Measurements from ENCODE around the gene RABGAP1L.

DNA sequence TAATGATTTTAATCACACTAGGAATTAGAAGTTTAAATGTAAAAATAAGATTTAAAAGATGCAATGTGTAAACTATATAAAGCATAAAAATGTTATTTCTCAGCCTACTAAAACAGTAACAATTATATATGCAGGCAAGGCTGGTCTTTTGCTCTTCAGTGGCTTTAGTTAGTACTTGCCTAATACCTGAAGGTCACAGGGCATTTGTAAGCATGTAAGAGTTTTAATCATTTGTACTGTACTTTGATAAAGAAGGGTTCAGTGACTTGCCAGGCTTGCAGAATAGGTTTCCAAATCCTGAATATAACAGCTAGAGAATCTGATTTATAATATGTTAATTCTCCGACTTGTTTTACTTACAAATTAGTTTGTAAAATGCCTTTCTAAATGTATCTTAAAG is 545.0 kb downstream of the RABGAP1L start:
- TF ChIP-seq, protein P1, sequence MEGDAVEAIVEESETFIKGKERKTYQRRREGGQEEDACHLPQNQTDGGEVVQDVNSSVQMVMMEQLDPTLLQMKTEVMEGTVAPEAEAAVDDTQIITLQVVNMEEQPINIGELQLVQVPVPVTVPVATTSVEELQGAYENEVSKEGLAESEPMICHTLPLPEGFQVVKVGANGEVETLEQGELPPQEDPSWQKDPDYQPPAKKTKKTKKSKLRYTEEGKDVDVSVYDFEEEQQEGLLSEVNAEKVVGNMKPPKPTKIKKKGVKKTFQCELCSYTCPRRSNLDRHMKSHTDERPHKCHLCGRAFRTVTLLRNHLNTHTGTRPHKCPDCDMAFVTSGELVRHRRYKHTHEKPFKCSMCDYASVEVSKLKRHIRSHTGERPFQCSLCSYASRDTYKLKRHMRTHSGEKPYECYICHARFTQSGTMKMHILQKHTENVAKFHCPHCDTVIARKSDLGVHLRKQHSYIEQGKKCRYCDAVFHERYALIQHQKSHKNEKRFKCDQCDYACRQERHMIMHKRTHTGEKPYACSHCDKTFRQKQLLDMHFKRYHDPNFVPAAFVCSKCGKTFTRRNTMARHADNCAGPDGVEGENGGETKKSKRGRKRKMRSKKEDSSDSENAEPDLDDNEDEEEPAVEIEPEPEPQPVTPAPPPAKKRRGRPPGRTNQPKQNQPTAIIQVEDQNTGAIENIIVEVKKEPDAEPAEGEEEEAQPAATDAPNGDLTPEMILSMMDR (conservative IDR thresholded peaks at IDR 0.05; ENCODE audit: low read length), result no peak
- TF ChIP-seq EZH2phosphoT487 (IDR thresholded peaks at IDR 0.05; ENCODE audit: borderline replicate concordance, low read depth, low read length), result no peak

Measured in OCI-LY7 (cell line).